Hepatocyte (in vitro differentiated cells): ENCODE results near the gene PRR23E.

Experiments used
- EZH2 ChIP-seq: fragments of 200-600 bp; sonication (generic); IDR thresholded peaks from 2 replicates; pipeline ENCODE4 v1.6.1; 2016; ENCODE audit warnings: antibody characterized with exemption, mild to moderate bottlenecking, borderline replicate concordance
- EZH2phosphoT487 ChIP-seq: fragments of 200-600 bp; sonication (generic); IDR thresholded peaks from one replicate; pipeline ENCODE4 v1.6.1; 2018; ENCODE audit warnings: antibody characterized with exemption, mild to moderate bottlenecking, low read depth, moderate library complexity; ENCODE audit not compliant: unreplicated experiment, severe bottlenecking
- TF ChIP-seq, protein P1 (sequence below): fragments of 200-600 bp; sonication (generic); IDR thresholded peaks from 2 replicates; pipeline ENCODE4 v1.5.1; 2016; ENCODE audit warnings: antibody characterized with exemption, mild to moderate bottlenecking; ENCODE audit not compliant: poor library complexity

DNA sequence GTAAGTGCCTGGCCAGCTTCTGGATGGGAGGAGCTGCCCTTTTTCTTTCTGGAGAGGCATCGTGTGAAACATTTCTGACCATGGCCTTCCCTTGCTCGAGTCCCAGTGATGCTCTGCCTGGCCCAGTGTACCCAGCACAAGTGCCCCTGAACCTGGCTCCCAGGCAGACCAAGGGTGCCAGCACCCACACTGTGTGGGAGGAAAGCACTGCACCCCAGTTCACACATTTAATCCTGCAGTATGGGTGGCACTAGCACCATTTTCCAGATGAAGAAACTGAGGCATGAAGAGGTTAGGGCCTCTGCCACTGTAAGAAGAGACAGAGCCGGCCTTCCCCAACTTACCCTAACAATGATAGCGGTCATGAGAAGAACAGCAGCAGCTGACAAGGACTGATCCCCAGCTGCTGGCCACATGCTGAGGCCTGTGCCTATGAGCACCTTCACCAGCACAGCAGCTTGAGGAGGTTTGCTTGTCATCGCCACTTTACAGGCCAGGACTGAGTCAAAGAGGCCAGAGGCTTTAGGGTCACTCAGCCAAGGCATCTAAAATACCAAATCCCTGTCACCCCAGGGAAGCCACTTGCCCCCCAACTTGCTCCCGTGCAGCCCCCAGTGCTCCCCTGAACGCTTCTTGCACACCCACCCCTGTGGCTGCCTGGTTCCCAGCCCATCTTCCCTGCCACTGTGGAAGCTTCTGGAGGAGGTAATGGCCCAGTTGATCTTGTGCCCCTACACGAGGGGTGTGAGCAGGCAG lies 15.0 kb downstream of the PRR23E start:
- TF ChIP-seq, protein P1, sequence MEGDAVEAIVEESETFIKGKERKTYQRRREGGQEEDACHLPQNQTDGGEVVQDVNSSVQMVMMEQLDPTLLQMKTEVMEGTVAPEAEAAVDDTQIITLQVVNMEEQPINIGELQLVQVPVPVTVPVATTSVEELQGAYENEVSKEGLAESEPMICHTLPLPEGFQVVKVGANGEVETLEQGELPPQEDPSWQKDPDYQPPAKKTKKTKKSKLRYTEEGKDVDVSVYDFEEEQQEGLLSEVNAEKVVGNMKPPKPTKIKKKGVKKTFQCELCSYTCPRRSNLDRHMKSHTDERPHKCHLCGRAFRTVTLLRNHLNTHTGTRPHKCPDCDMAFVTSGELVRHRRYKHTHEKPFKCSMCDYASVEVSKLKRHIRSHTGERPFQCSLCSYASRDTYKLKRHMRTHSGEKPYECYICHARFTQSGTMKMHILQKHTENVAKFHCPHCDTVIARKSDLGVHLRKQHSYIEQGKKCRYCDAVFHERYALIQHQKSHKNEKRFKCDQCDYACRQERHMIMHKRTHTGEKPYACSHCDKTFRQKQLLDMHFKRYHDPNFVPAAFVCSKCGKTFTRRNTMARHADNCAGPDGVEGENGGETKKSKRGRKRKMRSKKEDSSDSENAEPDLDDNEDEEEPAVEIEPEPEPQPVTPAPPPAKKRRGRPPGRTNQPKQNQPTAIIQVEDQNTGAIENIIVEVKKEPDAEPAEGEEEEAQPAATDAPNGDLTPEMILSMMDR = no peak
- TF ChIP-seq EZH2 (no peak), EZH2phosphoT487 (no peak)
